PC-9 (cell line): ENCODE measurements around the gene ALG14.

Source experiments
- EZH2 ChIP-seq: fragments of 200-600 bp; sonication (generic); IDR thresholded peaks from 2 replicates; pipeline ENCODE4 v1.8.0; 2017; ENCODE audit warnings: antibody characterized with exemption, low read depth
- TF ChIP-seq, protein P1 (sequence below): fragments of 200-600 bp; sonication (generic); conservative IDR thresholded peaks from 2 replicates; pipeline ENCODE4 v1.6.1; 2017; ENCODE audit warnings: mixed run types, antibody characterized with exemption, mild to moderate bottlenecking, moderate library complexity

DNA sequence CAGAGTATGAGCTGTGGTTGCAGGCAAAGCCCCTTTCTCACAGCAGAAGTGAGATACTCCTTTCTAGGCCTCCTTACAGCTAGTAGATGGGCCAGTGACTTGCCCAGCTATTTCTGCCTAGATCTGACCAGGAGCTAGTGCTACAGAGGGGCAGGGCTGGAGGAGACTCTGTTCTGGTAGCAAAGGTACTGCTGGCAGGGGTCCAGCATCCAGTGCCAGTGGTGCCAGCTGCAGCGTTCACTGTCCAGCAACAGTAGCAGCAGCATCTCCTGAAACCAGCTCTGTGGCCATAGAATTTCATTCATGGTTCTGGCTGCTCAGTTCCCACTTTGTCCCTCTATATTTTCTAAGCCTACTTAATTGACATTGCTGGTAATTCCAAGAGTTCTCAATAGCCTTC, 83.4 kb downstream of the ALG14 start:
- TF ChIP-seq, protein P1, sequence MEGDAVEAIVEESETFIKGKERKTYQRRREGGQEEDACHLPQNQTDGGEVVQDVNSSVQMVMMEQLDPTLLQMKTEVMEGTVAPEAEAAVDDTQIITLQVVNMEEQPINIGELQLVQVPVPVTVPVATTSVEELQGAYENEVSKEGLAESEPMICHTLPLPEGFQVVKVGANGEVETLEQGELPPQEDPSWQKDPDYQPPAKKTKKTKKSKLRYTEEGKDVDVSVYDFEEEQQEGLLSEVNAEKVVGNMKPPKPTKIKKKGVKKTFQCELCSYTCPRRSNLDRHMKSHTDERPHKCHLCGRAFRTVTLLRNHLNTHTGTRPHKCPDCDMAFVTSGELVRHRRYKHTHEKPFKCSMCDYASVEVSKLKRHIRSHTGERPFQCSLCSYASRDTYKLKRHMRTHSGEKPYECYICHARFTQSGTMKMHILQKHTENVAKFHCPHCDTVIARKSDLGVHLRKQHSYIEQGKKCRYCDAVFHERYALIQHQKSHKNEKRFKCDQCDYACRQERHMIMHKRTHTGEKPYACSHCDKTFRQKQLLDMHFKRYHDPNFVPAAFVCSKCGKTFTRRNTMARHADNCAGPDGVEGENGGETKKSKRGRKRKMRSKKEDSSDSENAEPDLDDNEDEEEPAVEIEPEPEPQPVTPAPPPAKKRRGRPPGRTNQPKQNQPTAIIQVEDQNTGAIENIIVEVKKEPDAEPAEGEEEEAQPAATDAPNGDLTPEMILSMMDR = no peak
- TF ChIP-seq EZH2 = no peak
